ENCODE data around the gene GABRG3. TPM values are rescaled to one million over a fixed set of nuclear protein-coding genes. Genes with fewer than 3 reads are reported as not detected.

GABRG3 gene
- total RNA-seq, 1 donor from 2014 or later: 1.7 TPM

DNA sequence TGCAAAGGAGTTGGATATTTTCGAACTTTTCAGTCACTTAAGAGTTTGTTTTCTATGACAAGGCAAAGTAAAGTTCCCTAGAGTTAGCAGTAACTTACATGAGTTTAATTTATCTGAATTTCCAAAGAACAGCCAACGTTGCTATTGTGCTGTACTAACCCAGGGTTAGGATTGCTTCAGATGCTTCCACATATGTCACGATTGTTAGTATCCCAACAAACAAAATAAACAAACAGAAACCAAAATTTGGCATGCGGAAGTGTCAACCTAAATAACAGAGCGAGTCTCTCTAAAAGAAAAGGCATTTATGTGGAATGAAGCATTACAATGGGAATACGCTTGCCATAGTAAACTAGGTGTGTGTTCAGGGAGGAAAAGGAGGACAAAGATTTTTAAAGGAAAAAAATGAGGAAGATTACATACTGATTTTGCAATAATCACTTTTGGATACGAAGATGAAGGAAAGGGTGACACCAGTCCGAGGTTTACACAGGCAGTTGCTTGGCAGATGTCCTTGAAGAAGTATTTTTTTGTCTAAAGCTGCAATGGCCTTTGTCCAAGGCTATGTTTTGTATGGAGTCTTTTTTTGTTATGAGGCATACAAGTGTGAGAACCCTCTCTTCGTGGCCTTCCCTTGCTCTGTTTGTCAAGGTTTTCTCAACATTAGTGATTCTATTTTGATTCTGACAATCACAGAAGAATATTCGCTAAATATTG is 267.9 kb downstream of the GABRG3 start:
- DNase-seq (ENCODE audit: low spot score): no peak

DNA sequence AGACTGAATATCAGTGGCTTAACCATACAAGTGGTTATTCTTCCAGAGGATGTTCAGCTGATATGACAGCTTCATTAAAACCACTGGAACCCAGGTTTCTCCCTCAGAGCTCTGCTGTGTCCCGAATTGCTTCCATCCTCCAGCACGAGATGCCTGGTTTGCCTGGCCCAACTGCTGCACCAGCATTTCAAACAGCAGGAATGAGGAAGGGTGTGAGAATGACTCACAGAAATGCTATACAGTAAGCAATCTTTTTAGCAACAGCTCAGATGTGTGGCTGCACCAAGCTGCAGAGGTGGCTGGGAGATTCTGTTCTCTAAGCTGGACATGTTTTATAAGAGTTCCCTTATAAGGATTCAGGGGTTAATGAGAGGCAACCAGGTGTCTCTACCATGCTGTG is 271.0 kb downstream of the GABRG3 start:
- DNase-seq (ENCODE audit: low spot score): peak; percentile 66

DNA sequence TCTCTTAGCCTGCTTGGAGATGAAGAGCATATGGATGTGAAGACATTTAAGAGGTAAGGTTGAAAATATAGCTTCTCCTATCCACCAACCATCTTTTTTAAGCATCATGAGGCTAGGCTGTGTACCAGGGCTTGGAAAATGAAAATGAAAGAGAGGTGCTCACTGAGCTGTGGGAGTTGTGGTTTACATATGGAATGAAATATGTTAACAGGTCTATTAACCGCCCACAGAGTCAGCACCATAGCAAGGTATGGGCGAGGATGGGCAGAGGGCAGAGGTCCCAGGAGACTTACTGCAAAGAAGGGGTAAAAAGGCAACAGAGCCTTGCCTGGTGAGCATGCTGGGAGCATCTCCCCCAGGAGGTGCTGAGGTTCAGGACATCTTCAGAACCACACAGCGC is 273.1 kb downstream of the GABRG3 start:
- DNase-seq (ENCODE audit: low spot score): no peak

DNA sequence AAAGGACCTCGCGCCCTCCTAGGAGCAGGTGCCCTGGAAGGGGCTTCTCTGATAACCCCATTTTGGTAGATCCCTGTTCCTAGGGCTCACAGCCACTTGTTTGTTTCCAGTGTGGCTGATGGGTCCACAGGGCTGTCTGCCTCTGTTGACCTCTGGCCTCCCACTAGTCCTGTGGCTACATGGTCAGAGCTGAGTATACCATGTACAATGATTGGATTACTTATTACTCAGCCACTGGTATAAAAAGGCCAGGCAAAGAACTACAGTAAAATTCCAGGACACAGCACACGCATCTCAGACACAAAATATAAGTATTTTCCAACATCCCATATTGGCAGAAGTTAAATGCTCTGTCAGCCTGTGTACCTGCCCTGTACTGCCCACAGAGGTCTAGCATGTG is 277.3 kb downstream of the GABRG3 start:
- DNase-seq (ENCODE audit: low spot score): no peak

DNA sequence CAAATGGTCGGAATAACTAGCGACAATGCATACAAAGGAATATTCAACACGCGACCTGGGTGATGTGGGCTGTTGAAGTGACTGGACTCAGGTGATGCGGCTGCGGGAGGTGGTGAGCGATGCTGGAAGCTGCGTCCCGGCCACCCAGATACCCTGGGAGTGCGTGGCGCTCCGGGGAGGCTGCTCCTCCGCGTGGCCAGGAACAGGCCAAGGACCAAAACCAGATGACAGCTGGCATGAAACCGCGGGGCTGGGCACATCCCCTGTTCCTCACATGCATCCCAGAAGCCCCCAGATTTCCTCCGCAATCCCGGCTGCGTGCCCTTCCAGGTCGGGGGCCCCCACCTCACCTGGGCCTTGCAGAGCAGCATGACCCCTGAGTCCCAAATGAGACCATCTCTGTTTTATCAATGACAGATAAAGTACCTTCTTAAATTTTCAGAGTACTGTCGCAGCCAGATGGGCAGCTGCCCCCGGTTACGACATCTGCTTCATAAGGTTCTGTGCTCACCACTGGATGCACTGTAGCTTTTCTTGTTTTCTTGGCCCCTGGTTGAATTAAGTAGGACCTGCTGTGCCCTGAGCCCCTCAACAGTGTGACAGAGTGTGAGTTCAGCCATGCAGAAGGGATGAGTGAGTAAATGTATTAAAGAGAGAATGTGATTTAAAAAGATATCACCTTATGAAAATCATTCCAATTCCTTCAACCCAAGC is 278.2 kb downstream of the GABRG3 start:
- DNase-seq (ENCODE audit: low spot score): no peak

DNA sequence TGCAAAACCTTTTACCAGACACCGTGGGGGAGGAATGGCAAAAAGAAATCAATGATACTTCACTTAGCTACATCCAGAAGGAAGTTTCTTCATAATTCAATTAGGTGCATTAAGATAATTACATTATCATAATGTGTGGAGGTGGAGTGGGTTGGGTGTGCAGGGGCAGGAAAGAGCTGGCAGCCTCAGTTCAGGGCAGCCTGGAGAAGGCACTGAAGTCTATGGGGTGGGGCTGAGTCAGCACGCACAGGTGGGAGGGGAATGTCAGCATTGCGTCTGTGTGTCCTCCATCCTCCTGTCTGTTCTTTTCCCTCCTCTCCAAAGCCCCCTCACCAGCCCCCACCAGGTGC is 278.8 kb downstream of the GABRG3 start:
- no peak for DNase-seq (ENCODE audit: low spot score)

DNA sequence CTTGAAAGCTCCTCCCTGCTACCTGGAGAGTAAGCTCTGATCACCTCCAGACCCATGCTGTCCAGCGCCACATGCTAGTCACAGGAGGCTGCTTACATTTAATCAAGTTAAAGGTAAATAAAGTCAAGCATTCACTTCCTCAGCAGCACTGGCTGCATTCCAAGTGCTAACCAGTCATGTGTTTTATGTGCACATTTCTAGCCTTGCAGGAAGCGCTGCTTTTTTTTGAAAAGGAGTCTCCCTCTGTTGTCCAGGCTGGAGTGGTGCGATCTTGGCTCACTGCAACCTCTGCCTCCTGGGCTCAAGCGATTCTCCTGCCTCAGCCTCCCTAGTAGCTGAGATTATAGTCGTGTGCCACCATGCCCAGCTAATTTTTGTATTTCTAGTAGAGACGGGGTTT is 279.2 kb downstream of the GABRG3 start:
- no peak for DNase-seq (ENCODE audit: low spot score)

DNA sequence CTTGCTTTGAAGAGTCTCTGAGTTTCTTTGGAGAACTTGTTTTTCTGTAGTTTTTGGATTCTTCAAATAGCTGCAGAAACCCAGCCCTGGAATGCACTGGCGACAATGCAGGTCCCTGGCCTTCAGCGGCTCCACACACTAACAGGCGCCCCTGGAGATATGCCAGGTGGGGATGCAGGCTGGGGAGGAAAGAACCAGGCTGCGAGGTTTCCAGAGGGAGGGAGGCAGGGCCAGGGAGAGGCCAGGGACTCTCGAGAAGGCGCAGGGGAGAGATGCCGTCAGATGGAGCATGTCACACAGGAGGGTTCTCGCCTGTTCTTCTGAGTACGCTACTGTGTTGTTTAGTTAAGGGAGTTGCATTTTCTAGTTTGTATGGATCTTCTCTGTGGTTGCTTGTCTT is 283.1 kb downstream of the GABRG3 start:
- no peak for DNase-seq (ENCODE audit: low spot score)

DNA sequence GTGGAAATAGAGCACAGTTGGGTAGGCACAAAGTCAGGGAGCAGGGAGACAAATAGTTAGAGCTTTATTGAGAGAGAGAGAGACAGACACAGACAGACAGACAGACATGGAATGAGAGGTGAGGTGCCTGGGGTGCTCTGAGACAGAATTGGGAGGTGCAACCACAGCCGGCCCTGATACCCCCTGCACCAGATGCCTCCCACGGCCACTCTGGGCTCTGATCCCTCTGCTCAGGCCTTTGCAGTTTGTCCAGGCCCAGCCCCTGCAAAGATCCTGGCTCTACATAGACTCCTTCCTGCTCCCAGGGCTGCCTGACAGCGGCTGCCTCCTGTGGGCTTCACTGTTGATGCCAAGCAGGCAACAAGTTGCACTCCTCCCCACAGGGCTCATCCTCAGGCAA is 283.8 kb downstream of the GABRG3 start:
- DNase-seq (ENCODE audit: low spot score): no peak

DNA sequence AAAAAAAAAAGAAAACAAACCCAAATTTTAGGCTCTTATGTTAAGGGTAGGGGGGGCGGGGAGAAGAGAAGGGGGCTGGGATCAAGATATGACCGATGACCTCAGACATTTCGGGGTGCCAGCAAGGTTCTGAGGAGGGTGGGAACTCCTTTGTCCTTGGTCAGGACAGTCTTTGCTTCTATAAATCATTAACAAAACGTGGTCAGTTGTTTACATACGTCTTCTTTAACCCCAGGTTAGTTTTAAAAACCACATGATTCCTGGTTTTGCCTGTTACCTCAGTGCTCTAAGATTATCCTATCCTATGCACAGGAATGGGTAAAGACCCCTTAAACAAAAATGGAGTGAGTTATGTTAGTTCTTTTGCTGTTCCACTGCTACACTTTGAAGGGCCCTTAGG is 285.5 kb downstream of the GABRG3 start:
- DNase-seq (ENCODE audit: low spot score): no peak

DNA sequence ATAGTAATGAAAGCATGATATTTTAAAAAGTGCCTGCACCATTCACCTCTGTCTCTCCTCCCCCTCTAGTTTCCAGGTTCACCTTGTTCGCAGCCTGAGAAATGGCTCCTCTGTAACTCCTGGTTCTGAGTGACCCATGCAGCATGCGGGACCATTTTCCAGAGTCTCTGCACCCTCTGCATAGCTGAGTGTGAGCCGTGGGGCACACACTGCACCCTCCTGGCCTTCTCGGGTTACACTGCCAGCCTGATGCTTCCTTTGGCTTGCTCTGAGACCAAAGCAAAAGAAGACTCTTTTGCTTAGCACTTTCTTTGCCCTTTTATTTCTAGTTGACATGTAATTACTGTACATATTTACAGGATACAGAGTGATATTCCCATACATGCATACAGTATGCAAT is 287.3 kb downstream of the GABRG3 start:
- DNase-seq (ENCODE audit: low spot score): no peak

DNA sequence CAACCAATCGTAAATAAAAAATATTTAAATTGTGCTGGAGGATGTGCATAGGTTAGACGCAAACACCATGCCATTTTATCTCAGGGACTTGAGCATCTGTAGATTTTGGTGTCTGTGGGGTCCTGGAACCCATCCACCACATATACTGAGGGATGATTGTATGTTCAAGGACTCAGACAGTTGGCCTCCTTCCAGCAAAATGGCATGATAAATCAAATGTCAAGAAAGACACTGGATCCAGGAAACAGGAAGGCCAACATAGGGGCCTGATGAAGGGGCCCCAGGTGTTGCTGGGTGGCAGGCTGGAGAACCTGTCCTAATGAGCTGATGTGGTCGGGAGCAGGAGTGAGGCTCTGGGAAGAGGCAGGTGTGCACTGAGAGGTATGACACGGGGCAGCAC is 289.5 kb downstream of the GABRG3 start:
- no peak for DNase-seq (ENCODE audit: low spot score)

DNA sequence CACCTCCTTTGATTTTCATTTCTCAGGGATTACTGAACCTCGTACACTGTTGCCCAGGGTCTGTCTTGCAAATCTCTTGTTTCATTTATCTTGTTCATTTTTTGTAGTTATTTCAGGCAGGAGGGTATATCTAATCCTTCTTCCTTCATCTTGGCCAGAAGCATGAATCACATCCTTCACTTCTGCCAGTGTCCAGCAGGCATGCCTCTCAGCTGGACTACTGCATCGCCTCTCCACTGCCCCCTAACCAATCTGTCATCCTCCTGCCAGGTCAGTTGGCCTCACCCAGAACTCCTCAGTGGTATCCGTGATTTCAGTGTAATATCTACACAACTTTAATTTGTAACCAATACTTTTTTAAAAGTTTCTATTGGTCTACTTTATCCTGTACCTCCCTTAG is 297.9 kb downstream of the GABRG3 start:
- no peak for DNase-seq (ENCODE audit: low spot score)

DNA sequence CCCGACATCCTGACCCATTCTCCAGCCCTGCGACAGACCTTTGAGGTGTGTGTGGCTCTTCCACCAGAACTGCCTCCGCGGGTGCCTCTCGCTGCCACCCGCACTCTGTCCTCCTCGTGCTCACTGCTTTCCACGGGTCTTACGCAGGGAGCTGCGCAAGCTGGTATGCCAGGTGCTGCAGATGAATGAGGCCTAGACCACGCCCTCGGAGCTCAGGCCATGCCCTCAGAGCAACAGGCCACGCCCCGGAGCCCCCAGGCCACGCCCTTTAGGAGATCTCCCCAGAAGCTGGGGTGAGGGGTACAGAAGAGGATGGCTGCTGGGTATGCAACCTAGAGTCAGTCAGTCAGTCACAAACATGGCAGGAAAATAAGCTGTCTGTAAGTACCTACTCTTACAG is 300.3 kb downstream of the GABRG3 start:
- DNase-seq (ENCODE audit: low spot score): no peak

DNA sequence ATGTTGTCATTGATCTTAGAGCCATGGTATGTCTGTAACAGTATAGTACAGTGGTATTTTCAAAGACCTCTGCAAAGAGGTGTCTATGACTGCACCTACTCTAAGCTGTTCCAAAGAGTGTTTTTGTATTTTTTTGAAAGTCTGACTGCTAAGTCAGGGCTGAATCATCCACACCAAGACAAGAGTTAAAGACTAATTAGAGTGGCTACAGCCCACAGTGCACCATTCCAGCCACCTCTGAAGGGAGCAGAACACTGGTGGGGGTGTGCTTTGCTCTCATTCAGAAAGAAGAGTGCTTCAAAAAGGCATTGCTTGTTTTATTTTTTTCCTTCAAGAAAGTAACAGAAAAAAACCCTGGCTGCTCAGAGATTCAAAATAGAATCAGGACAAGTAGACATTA is 301.4 kb downstream of the GABRG3 start:
- no peak for DNase-seq (ENCODE audit: low spot score)

DNA sequence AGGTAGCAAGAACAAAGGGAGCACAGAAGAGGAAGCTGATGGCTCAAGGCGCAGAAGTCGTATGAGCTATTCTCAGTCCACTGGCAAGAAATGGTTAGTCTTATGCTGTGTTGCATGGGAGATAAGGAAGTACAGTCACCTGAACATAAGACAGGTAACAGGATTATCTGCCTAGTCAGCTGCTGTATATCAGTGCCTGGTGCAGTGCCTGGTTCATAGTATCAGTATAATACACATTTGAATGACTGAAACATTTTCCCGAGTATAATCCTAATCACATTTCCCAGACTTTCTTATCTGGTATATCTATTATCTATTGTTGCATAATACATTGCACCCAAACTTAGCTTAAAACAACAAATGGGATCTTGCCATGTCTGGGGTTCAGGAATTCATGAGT is 302.5 kb downstream of the GABRG3 start:
- no peak for DNase-seq (ENCODE audit: low spot score)

DNA sequence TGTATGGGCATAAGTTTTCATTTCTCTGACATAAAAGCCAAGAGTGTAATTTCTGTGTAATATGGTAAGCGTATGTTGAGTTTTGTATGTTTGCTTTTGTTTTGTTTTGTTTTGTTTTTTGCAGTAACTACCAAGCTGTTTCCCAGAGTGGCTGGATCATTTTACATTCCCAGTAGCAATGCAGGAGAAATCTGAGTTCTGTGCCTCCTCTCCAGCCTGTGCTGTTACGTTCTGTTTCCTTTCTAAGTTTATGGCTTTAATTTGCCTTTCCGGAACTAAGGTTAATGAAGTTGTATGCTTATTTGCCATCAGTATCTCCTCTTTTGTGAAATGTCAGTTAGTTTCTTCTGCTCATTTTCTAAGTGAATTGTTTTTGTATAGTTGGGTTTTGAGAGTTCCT is 307.8 kb downstream of the GABRG3 start:
- peak; percentile 6 for DNase-seq (ENCODE audit: low spot score)

DNA sequence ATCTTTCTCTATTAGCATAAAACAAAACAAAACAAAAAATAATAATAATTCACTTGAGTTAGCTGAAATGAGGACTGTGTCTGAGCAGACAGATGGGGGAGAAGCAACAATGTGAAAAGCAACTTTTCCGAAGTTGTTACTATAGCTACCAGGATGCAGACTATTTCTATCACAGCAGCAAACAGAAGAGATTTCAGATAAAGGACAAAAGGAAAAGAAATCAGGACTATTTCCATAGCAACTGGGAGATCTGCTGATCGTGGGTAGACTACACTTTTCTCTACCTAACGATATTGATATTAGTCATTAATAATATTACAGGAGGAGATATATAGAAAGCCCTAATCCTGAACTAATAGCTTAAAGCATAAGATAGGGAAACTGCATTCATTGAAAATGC is 321.7 kb downstream of the GABRG3 start:
- no peak for DNase-seq (ENCODE audit: low spot score)

DNA sequence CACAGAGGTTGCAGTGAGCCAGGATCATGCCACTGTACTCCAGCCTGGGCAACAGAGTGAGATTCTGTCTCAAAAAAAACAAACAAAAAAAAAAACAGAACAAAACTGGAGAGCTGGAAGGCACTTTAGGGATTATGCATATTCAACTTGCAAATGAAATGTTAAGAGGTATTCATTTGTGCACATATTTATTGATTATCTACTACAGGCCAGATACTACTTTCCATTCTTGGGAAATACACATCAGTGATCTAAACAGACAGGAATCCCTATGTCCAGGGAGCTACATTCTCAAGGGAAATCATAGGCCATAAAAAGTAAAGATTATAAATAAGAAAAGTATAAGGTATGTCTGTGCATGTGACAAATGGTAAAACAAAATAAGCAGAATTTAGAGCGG is 322.6 kb downstream of the GABRG3 start:
- DNase-seq (ENCODE audit: low spot score): no peak

DNA sequence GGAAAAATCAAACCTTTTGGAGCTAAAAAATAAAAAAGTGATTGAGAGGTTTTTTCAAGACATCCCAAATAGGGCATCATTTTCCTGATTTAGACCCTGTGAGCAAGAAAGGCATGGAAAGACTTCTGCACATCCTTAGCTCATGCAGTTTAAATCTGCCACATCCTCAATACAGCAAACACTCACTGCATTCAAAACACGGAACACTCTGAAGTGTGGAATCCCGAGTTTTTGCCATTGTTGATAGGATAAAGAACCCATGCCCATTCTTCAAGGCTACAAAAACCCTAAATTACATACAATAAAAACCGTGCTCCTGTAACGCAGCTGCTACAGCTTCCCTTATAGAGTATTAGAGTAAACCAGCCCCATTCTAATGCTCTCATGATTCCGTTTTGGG is 346.8 kb downstream of the GABRG3 start:
- no peak for DNase-seq (ENCODE audit: low spot score)

DNA sequence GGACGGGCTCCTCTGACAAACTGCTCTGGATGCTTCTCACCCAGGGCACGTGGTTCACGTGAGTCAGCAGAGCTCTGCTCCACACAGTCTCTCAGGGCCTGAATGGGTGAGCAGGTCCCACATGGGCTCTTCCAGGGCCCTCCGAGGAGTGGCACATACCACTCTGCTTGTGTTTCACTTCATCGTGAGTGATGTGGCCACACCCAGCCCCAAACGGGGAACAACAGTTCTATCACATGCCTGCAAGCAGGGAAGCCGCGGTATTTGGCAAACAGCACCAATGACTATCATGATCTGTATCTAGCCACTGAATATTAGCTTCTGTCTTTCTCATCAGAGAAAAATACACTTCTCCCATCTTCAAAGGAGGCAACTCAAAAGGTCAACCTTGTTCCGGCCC is 352.8 kb downstream of the GABRG3 start:
- no peak for DNase-seq (ENCODE audit: low spot score)

DNA sequence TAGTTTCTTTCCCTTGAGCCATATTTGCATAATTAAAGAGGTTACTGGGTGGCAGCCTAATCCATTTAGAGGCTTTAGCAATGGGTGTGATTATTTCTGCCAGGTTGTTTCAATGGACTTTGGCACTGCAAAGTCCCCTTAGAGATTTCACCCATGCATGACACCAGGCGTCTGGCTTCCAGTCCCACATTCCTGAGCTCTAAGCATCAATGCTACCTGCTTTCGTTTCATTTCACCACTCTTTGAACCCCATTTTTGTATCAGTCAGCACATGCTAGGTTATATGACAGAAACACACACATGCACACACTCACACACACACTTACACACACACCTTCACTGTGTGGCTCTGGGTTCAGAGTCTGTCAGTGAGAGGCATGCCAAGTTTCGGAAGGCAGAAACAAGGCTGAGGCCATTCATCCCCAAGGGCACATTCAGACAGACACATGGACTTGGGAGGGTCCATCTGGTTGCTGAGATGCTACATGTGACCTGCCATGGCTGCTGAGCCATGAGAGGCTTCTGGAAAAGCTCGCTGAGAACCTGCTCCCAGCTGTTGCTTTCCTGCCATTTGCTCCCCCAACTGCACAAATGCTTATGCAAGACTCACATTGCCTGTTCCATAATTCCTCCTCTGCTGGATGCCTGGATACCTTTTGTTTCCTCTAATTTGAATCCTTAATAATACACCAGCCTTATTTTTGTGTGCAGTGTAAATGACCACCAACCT is 354.1 kb downstream of the GABRG3 start:
- no peak for DNase-seq (ENCODE audit: low spot score)

DNA sequence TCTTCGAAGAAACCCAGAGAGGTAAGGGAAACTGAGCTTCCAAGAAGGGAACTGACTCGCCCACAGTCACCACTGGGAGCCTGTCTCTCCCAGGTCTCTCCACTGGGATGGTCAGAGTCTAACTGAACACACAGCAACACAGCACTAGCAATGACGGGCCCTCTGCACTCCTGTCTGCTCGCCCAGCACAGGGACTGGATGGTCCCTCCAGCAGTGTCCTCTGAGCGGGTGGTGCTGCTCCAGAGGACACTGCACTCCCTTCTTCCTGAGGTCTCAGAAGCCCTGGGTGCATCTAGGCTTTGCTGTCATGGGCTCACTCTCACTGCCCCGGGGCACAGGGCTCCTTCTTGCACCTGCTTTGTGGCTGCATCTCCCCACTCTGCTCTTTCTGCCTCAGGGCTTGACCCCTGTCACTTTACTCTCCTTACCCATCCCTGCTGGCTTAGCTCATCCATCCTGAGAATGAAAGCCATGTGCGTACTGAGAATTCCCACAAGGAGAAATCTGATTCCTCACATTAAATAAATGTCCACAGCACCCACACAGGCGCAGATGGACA is 356.6 kb downstream of the GABRG3 start:
- DNase-seq (ENCODE audit: low spot score): no peak

Measured in umbilical cord (tissue), 2 donors.